DOHH2 (cell line): ENCODE data around the gene VSIG10L.

Source experiments
- EZH2phosphoT487 ChIP-seq: fragments of 200-600 bp; sonication (generic); IDR thresholded peaks from 2 replicates; pipeline ENCODE4 v1.6.1; 2017; ENCODE audit warnings: borderline replicate concordance, mild to moderate bottlenecking, antibody characterized with exemption, low read length, moderate library complexity, mixed read lengths
- TF ChIP-seq, protein P1 (sequence below): fragments of 200-600 bp; sonication (generic); IDR thresholded peaks from one replicate; pipeline ENCODE4 v1.5.1; 2014; ENCODE audit warnings: antibody characterized with exemption, mild to moderate bottlenecking, low read depth, low read length; ENCODE audit not compliant: poor library complexity, severe bottlenecking

DNA sequence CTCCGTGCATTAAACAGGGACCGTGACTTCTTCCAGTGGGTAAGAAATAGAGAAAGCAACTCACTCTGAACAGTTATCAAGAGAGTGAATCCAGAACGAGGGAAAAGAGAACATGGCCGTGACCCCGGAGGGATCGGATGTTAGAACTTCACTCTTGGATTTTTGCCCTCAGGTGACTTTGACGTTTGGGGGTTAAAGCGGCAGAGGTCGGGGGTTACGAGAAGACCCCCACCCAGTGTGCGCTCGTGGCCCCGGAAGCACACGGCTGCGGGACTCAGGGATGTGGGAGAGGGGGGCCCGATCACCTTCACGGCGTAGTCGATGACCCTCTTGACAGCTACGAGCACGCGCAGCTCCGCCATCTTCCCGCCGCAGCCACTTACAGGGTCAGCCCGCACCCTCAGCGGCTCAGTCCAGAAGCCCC, 24.0 kb upstream of the VSIG10L start, which contains the start of gene ETFB:
- TF ChIP-seq, protein P1, sequence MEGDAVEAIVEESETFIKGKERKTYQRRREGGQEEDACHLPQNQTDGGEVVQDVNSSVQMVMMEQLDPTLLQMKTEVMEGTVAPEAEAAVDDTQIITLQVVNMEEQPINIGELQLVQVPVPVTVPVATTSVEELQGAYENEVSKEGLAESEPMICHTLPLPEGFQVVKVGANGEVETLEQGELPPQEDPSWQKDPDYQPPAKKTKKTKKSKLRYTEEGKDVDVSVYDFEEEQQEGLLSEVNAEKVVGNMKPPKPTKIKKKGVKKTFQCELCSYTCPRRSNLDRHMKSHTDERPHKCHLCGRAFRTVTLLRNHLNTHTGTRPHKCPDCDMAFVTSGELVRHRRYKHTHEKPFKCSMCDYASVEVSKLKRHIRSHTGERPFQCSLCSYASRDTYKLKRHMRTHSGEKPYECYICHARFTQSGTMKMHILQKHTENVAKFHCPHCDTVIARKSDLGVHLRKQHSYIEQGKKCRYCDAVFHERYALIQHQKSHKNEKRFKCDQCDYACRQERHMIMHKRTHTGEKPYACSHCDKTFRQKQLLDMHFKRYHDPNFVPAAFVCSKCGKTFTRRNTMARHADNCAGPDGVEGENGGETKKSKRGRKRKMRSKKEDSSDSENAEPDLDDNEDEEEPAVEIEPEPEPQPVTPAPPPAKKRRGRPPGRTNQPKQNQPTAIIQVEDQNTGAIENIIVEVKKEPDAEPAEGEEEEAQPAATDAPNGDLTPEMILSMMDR: no peak
- TF ChIP-seq EZH2phosphoT487: no peak
